SK-N-SH treated with all-trans-retinoic acid at 6 μM for 48 hours (cell line): ENCODE data around the gene ACTC1.

ENCODE experiments used
- ATAC-seq: fragments of 200-7000 bp; cut with Tn5 transposase; 3 replicates; pipeline ENCODE4 v1.9.1; 2020; ENCODE audit warnings: mild to moderate bottlenecking, moderate library complexity
- BACH2 ChIP-seq: fragments of 250-450 bp; sonication (Bioruptor Pico); IDR thresholded peaks from 2 replicates; pipeline ENCODE4 v1.9.0; 2021; ENCODE audit warnings: mild to moderate bottlenecking, borderline replicate concordance
- CREB5 ChIP-seq: fragments of 250-450 bp; sonication (Bioruptor Pico); IDR thresholded peaks from 2 replicates; pipeline ENCODE4 v1.5.1; 2020; ENCODE audit warnings: low read depth, mild to moderate bottlenecking, moderate library complexity
- CSDC2 ChIP-seq: fragments of 250-450 bp; sonication (Bioruptor Pico); IDR thresholded peaks from 2 replicates; pipeline ENCODE4 v1.5.0; 2020; ENCODE audit warnings: mild to moderate bottlenecking, moderate library complexity
- ESRRG ChIP-seq: fragments of 250-450 bp; sonication (Bioruptor Pico); IDR thresholded peaks from 2 replicates; pipeline ENCODE4 v1.6.1; 2021; ENCODE audit warnings: mild to moderate bottlenecking
- GLIS3 ChIP-seq: fragments of 250-450 bp; sonication (Bioruptor Pico); IDR thresholded peaks from 2 replicates; pipeline ENCODE4 v1.5.0; 2020; ENCODE audit warnings: mild to moderate bottlenecking, moderate library complexity
- ISL1 ChIP-seq: fragments of 250-450 bp; sonication (Bioruptor Pico); IDR thresholded peaks from 2 replicates; pipeline ENCODE4 v2.1.2; 2022; ENCODE audit warnings: mild to moderate bottlenecking, moderate library complexity
- OSR1 ChIP-seq: fragments of 250-450 bp; sonication (Bioruptor Pico); IDR thresholded peaks from 2 replicates; pipeline ENCODE4 v1.8.0; 2022; ENCODE audit warnings: moderate library complexity, mild to moderate bottlenecking, inconsistent platforms
- PATZ1 ChIP-seq: fragments of 250-450 bp; sonication (Bioruptor Pico); IDR thresholded peaks from 2 replicates; pipeline ENCODE4 v1.8.0; 2020; ENCODE audit warnings: mild to moderate bottlenecking, moderate library complexity, borderline replicate concordance
- POU6F1 ChIP-seq: fragments of 250-450 bp; sonication (Bioruptor Pico); IDR thresholded peaks from 2 replicates; pipeline ENCODE4 v1.8.0; 2021; ENCODE audit warnings: low read depth, mild to moderate bottlenecking, moderate library complexity, borderline replicate concordance
- PPARA ChIP-seq: fragments of 250-450 bp; sonication (Bioruptor Pico); IDR thresholded peaks from 2 replicates; pipeline ENCODE4 v1.5.0; 2020; ENCODE audit warnings: mild to moderate bottlenecking, borderline replicate concordance
- RARB ChIP-seq: fragments of 250-450 bp; sonication (Bioruptor Pico); IDR thresholded peaks from 2 replicates; pipeline ENCODE4 v1.8.0; 2021; ENCODE audit warnings: mild to moderate bottlenecking, moderate library complexity
- SNAI2 ChIP-seq: fragments of 250-450 bp; sonication (Bioruptor Pico); IDR thresholded peaks from 2 replicates; pipeline ENCODE4 v1.5.0; 2020; ENCODE audit warnings: mild to moderate bottlenecking, moderate library complexity
- TCF4 ChIP-seq: fragments of 250-450 bp; sonication (Bioruptor Pico); IDR thresholded peaks from 2 replicates; pipeline ENCODE4 v1.8.0; 2021; ENCODE audit warnings: mild to moderate bottlenecking, moderate library complexity, borderline replicate concordance
- TOX ChIP-seq: fragments of 250-450 bp; sonication (Bioruptor Pico); IDR thresholded peaks from 2 replicates; pipeline ENCODE4 v1.8.0; 2021; ENCODE audit warnings: mild to moderate bottlenecking, moderate library complexity, borderline replicate concordance
- TSHZ2 ChIP-seq: fragments of 250-450 bp; sonication (Bioruptor Pico); IDR thresholded peaks from 2 replicates; pipeline ENCODE4 v1.5.0; 2020; ENCODE audit warnings: mild to moderate bottlenecking, moderate library complexity
- ZC3H10 ChIP-seq: fragments of 250-450 bp; sonication (Bioruptor Pico); IDR thresholded peaks from 2 replicates; pipeline ENCODE4 v1.5.1; 2021; ENCODE audit warnings: mild to moderate bottlenecking, moderate library complexity
- ZFP3 ChIP-seq: fragments of 250-450 bp; sonication (Bioruptor Pico); IDR thresholded peaks from 2 replicates; pipeline ENCODE4 v1.5.0; 2020; ENCODE audit warnings: mild to moderate bottlenecking, moderate library complexity
- ZNF565 ChIP-seq: fragments of 450-650 bp; formaldehyde crosslinking; conservative IDR thresholded peaks from 2 replicates; pipeline ENCODE4 v1.5.0; 2020; ENCODE audit warnings: low read depth, mild to moderate bottlenecking, moderate library complexity
- ZNF70 ChIP-seq: fragments of 450-650 bp; formaldehyde crosslinking; IDR thresholded peaks from 2 replicates; pipeline ENCODE4 v1.5.0; 2020; ENCODE audit warnings: mild to moderate bottlenecking, moderate library complexity
- ZNF8 ChIP-seq: fragments of 450-650 bp; formaldehyde crosslinking; IDR thresholded peaks from 2 replicates; pipeline ENCODE4 v1.5.0; 2020; ENCODE audit warnings: mild to moderate bottlenecking, moderate library complexity
- TF ChIP-seq, protein P1 (sequence below): fragments of 250-450 bp; sonication (Bioruptor Pico); IDR thresholded peaks from 2 replicates; pipeline ENCODE4 v1.5.1; 2021; ENCODE audit warnings: mild to moderate bottlenecking, moderate library complexity

Gene ACTC1

DNA sequence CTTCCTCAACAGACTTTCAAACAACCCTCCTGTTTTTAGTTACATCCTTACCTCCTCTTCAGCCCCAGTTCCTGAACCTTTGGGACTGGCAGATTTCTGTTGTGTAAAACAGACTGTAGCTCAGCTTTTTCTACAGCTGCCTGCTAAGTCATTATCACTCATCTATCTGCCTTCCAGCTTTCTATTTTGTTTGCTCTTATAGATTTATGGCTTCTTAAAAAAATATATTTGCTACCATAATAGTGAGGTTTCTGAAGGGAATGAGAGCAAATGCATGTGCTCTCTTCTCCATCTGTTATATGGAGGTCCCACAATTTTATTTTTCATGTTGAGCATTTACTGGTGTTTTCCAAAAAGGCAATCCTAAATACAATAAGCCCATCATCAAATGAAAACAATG is 22.3 kb downstream of the ACTC1 start (continued):
- TF ChIP-seq TOX (no peak), BACH2 (CRISPR knock-in tag) (no peak), ZC3H10 (CRISPR knock-in tag) (no peak), ESRRG (CRISPR knock-in tag) (no peak), GLIS3 (CRISPR knock-in tag) (no peak), ZNF8 (CRISPR knock-in tag) (no peak), POU6F1 (CRISPR knock-in tag) (no peak), ISL1 (CRISPR knock-in tag) (no peak), ZFP3 (CRISPR knock-in tag) (no peak), ZNF565 (CRISPR knock-in tag) (no peak), RARB (CRISPR knock-in tag) (no peak)
- TF ChIP-seq, protein P1, sequence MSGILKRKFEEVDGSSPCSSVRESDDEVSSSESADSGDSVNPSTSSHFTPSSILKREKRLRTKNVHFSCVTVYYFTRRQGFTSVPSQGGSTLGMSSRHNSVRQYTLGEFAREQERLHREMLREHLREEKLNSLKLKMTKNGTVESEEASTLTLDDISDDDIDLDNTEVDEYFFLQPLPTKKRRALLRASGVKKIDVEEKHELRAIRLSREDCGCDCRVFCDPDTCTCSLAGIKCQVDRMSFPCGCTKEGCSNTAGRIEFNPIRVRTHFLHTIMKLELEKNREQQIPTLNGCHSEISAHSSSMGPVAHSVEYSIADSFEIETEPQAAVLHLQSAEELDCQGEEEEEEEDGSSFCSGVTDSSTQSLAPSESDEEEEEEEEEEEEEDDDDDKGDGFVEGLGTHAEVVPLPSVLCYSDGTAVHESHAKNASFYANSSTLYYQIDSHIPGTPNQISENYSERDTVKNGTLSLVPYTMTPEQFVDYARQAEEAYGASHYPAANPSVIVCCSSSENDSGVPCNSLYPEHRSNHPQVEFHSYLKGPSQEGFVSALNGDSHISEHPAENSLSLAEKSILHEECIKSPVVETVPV: no peak

- no peak for ATAC-seq
- no peak for TF ChIP-seq ZNF70 (CRISPR knock-in tag)
- TF ChIP-seq RARB (CRISPR knock-in tag): no peak
- TF ChIP-seq PATZ1: no peak
- no peak for TF ChIP-seq TSHZ2 (CRISPR knock-in tag)
- no peak for TF ChIP-seq ZC3H10 (CRISPR knock-in tag)
- no peak for TF ChIP-seq POU6F1 (CRISPR knock-in tag)
- TF ChIP-seq ZNF565 (CRISPR knock-in tag): no peak
- no peak for TF ChIP-seq CREB5 (CRISPR knock-in tag)
- no peak for TF ChIP-seq CSDC2 (CRISPR knock-in tag)
- TF ChIP-seq GLIS3 (CRISPR knock-in tag): no peak
- TF ChIP-seq ISL1 (CRISPR knock-in tag): no peak
- TF ChIP-seq ESRRG (CRISPR knock-in tag): no peak
- TF ChIP-seq ZNF8 (CRISPR knock-in tag): no peak
- no peak for TF ChIP-seq SNAI2 (CRISPR knock-in tag)
- no peak for TF ChIP-seq BACH2 (CRISPR knock-in tag)
- TF ChIP-seq OSR1 (CRISPR knock-in tag): no peak
- no peak for TF ChIP-seq TCF4 (CRISPR knock-in tag)
- TF ChIP-seq PPARA (CRISPR knock-in tag): no peak
- TF ChIP-seq ZFP3 (CRISPR knock-in tag): no peak
Observed at GRCh38 chr15:34772312-34772711, 23.0 kb downstream of the ACTC1 start.
